ENCODE results near the gene LIMS1.

- no peak for TF ChIP-seq LEF1 (IDR thresholded peaks at IDR 0.05; ENCODE audit: borderline replicate concordance)
- no peak for TF ChIP-seq FOXA1 (IDR thresholded peaks at IDR 0.05)
Measured at GRCh38 chr2:108602422-108602821, 68.2 kb downstream of the LIMS1 start.
